HepG2 (cell line): ENCODE measurements around the gene LIMD2. TPM values are rescaled to one million over a fixed set of nuclear protein-coding genes. Genes with fewer than 3 reads are reported as not detected.

Experiments used
- ZBTB1 ChIP-seq: sonication (generic); formaldehyde crosslinking; IDR thresholded peaks from 2 replicates; pipeline ENCODE4 v1.4.0; 2020; ENCODE audit warnings: missing genetic modification reagents, borderline replicate concordance
- polyA plus RNA-seq, 8 experiments: library from polyadenylated mRNA; depleted of rRNA in 3 of 8; stranded (reverse) in 7 of 8; unstranded in 1 of 8; fragments of >200 nt; fragmentation: Illumina TruSeq in 4 of 8; extraction: Trizol in 4 of 8; gene quantifications; 2 replicates each; pipeline versions ENCODE4 v1.2.1 to v1.2.3, GENCODE V29; 2011 to 2016; ENCODE audit warnings: low read depth in 4 of 8, missing spikeins in 1 of 8, mixed read lengths in 1 of 8; ENCODE audit not compliant: insufficient read depth in 1 of 8
- total RNA-seq, 5 experiments: library from RNA; depleted of rRNA; stranded (reverse); fragments of >200 nt; fragmentation: Illumina TruSeq; extraction: Trizol; gene quantifications; 2 replicates each; pipeline ENCODE4 v1.2.3, GENCODE V29; 2016; ENCODE audit warnings: low read depth in 1 of 5
- TF ChIP-seq, protein P1 (sequence below): sonication (generic); formaldehyde crosslinking; IDR thresholded peaks from 2 replicates; pipeline ENCODE4 v1.8.1; 2022; ENCODE audit warnings: low read depth, mild to moderate bottlenecking, missing genetic modification reagents
- TF ChIP-seq, protein P2 (sequence below): sonication (generic); formaldehyde crosslinking; IDR thresholded peaks from 2 replicates; pipeline ENCODE4 v1.4.0; 2020; ENCODE audit warnings: missing genetic modification reagents, borderline replicate concordance

Gene LIMD2
- total and polyA plus RNA-seq, 2 of the 13 experiments (the other 11 are each of a cell fraction or from before 2014, with no cell fraction given), result 9.0 to 20.8 TPM

DNA sequence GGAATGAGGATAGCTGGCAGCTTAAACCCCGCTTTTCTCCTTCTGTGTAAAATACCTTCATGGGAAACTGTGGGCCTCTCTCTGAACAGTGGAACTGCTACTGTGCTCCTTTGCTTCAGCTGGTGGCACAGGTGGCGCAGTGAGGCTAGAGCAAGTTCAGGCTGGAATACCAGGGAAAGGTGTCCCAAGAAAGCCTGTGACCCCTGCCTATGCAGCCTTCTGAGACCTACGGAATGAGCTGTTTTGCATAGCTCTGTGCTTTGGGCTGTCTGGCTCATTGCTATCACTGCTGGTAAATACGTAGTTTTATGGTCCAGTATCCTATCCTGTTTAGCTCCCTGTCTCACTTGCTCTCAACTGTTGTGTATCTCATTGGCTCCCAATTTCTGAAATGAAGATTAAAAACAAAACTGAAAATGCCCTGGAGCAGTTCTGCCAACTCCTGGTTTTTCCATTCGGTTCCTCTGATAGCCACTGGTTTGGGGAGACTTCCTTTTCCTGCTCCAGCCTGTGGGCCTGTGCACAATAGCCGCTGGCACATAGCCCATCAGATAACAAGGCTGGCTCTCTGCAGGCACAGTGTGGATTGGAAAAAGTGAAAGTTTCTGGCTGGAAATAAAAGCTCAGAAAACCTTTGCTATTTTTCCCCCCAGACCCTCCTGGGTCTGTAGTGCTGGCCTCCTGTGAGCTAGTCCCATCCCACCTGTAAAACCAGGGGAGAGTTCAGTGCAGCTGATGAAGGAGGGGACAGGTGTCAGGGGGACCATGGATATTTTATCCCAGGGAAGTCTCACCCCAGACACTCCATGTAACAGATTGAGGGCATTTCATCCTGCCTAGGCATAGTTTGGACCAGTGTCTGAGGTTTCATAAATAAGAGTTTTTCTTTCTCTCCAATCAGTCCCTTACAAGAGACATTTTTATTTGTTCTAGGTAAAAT, 24.0 kb downstream of the LIMD2 start (continued):
- TF ChIP-seq, protein P1, sequence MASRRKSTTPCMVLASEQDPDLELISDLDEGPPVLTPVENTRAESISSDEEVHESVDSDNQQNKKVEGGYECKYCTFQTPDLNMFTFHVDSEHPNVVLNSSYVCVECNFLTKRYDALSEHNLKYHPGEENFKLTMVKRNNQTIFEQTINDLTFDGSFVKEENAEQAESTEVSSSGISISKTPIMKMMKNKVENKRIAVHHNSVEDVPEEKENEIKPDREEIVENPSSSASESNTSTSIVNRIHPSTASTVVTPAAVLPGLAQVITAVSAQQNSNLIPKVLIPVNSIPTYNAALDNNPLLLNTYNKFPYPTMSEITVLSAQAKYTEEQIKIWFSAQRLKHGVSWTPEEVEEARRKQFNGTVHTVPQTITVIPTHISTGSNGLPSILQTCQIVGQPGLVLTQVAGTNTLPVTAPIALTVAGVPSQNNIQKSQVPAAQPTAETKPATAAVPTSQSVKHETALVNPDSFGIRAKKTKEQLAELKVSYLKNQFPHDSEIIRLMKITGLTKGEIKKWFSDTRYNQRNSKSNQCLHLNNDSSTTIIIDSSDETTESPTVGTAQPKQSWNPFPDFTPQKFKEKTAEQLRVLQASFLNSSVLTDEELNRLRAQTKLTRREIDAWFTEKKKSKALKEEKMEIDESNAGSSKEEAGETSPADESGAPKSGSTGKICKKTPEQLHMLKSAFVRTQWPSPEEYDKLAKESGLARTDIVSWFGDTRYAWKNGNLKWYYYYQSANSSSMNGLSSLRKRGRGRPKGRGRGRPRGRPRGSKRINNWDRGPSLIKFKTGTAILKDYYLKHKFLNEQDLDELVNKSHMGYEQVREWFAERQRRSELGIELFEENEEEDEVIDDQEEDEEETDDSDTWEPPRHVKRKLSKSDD (CRISPR knock-in tag), result no peak
- TF ChIP-seq ZBTB1 (CRISPR knock-in tag), result no peak
- TF ChIP-seq, protein P2, sequence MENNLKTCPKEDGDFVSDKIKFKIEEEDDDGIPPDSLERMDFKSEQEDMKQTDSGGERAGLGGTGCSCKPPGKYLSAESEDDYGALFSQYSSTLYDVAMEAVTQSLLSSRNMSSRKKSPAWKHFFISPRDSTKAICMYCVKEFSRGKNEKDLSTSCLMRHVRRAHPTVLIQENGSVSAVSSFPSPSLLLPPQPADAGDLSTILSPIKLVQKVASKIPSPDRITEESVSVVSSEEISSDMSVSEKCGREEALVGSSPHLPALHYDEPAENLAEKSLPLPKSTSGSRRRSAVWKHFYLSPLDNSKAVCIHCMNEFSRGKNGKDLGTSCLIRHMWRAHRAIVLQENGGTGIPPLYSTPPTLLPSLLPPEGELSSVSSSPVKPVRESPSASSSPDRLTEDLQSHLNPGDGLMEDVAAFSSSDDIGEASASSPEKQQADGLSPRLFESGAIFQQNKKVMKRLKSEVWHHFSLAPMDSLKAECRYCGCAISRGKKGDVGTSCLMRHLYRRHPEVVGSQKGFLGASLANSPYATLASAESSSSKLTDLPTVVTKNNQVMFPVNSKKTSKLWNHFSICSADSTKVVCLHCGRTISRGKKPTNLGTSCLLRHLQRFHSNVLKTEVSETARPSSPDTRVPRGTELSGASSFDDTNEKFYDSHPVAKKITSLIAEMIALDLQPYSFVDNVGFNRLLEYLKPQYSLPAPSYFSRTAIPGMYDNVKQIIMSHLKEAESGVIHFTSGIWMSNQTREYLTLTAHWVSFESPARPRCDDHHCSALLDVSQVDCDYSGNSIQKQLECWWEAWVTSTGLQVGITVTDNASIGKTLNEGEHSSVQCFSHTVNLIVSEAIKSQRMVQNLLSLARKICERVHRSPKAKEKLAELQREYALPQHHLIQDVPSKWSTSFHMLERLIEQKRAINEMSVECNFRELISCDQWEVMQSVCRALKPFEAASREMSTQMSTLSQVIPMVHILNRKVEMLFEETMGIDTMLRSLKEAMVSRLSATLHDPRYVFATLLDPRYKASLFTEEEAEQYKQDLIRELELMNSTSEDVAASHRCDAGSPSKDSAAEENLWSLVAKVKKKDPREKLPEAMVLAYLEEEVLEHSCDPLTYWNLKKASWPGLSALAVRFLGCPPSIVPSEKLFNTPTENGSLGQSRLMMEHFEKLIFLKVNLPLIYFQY (CRISPR knock-in tag), result no peak
